ENCODE results near the gene ZNF862. TPM values are rescaled to one million over a fixed set of nuclear protein-coding genes. Genes with fewer than 3 reads are reported as not detected.

Gene ZNF862
- total and polyA plus RNA-seq, 7 donors: 0.92 to 23.8 (median 12.5) TPM

- H3K4me1 ChIP-seq: peaks cover 0 to 10% (median 4%) of the 10 kb centered on the region in 4 donors
- TF ChIP-seq POLR2AphosphoS5 (IDR thresholded peaks at IDR 0.05) (no peak), EP300 (IDR thresholded peaks at IDR 0.05) (no peak), POLR2A (IDR thresholded peaks at IDR 0.05) (no peak)
- TF ChIP-seq, protein P1, sequence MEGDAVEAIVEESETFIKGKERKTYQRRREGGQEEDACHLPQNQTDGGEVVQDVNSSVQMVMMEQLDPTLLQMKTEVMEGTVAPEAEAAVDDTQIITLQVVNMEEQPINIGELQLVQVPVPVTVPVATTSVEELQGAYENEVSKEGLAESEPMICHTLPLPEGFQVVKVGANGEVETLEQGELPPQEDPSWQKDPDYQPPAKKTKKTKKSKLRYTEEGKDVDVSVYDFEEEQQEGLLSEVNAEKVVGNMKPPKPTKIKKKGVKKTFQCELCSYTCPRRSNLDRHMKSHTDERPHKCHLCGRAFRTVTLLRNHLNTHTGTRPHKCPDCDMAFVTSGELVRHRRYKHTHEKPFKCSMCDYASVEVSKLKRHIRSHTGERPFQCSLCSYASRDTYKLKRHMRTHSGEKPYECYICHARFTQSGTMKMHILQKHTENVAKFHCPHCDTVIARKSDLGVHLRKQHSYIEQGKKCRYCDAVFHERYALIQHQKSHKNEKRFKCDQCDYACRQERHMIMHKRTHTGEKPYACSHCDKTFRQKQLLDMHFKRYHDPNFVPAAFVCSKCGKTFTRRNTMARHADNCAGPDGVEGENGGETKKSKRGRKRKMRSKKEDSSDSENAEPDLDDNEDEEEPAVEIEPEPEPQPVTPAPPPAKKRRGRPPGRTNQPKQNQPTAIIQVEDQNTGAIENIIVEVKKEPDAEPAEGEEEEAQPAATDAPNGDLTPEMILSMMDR (IDR thresholded peaks at IDR 0.05): no peak
- WGBS, 2 donors: 92 to 94% methylated on average over 21 of the region's 21 CpGs
These were observed 46.6 kb upstream of the ZNF862 start for GRCh38 chr7:149791411-149792219.

DNA sequence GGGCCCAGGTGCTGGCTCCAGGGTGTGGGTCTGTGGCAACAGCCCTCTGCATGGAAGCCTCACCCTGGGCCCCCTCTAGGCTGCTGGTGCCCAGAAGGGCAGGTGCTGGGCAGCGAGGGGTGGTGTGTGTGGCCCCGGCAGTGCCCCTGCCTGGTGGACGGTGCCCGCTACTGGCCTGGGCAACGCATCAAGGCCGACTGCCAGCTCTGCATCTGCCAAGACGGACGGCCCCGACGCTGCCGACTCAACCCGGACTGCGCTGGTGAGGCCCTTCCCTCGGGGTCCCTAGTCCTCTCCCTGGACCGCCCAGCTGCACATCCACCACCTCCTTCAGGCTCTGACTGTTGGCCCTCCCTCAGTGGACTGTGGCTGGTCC is 46.0 kb upstream of the ZNF862 start:
- H3K36me3 ChIP-seq: no peaks in the 10 kb centered on the region
- DNase-seq: no peak
- no peak overlapping the region for H3K4me3 ChIP-seq
- WGBS, 2 donors: 90 to 94% methylated on average over 15 of the region's 15 CpGs
- peaks cover 13 to 47% (median 23%) of the 10 kb centered on the region in 3 donors for H3K27me3 ChIP-seq
- H3K27ac ChIP-seq: no peak overlapping the region
- intact Hi-C loops (cut with DNase I): no loop called here
- H3K4me1 ChIP-seq: peaks cover 0 to 10% (median 4%) of the 10 kb centered on the region in 4 donors
- no peak for TF ChIP-seq EP300 (IDR thresholded peaks at IDR 0.05)
- TF ChIP-seq POLR2A (IDR thresholded peaks at IDR 0.05): no peak
- TF ChIP-seq, protein P1 (IDR thresholded peaks at IDR 0.05): no peak
- TF ChIP-seq POLR2AphosphoS5 (IDR thresholded peaks at IDR 0.05): no peak
- no peaks in the 10 kb centered on the region for H3K9me3 ChIP-seq

More at GRCh38 chr7:149791411-149792219, 46.6 kb upstream of the ZNF862 start:
- Histone ChIP-seq H3K9me3 (no peaks in the 10 kb centered on the region), H3K4me3 (no peak overlapping the region), H3K36me3 (no peaks in the 10 kb centered on the region), H3K27ac (no peak overlapping the region), H3K27me3 (peaks cover 13 to 47% (median 23%) of the 10 kb centered on the region in 3 donors)
- DNase-seq: no peak
- intact Hi-C loops (cut with DNase I): no loop called here

- Histone ChIP-seq H3K9me3 (no peaks in the 10 kb centered on the region), H3K27me3 (peaks cover 13 to 36% (median 23%) of the 10 kb centered on the region in 3 donors), H3K36me3 (no peaks in the 10 kb centered on the region), H3K4me1 (peaks cover 0 to 10% (median 4%) of the 10 kb centered on the region in 4 donors), H3K4me3 (no peak overlapping the region), H3K27ac (no peak overlapping the region)
- TF ChIP-seq, protein P1 (IDR thresholded peaks at IDR 0.05): no peak
- TF ChIP-seq POLR2A (IDR thresholded peaks at IDR 0.05) (no peak), EP300 (IDR thresholded peaks at IDR 0.05) (no peak), POLR2AphosphoS5 (IDR thresholded peaks at IDR 0.05) (no peak)
- WGBS, 2 donors: 65 to 88% methylated on average over 10 of the region's 10 CpGs
- intact Hi-C loops (cut with DNase I): no loop called here
- no peak for DNase-seq
These were observed 44.9 kb upstream of the ZNF862 start for GRCh38 chr7:149793261-149793660.

DNA sequence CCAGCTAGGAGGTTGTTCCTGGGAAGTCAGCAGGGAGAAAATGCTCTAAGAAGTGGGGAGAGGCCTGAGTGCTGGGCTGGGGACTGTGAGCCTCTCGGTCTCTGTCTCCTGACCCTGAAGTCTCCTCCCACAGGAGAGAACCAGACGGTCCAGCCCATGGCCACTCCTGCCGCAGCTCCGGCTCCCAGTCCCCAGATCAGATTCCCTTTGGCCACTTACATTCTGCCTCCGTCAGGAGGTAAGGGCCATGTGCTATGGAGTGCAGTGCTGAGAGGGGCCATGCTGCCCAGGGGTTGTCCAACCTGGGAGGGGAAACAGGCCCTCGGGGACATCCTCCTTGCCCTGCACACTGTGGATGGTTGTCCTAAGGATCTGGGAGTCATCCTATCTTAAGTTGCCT is 43.5 kb upstream of the ZNF862 start:
- H3K36me3 ChIP-seq: no peaks in the 10 kb centered on the region

More for the DNA sequence above, 43.5 kb upstream of the ZNF862 start:
- 21 to 63% methylated on average over 6 of the region's 6 CpGs for WGBS, 2 donors
- Histone ChIP-seq H3K4me1 (peaks cover 0 to 9% (median 4%) of the 10 kb centered on the region in 4 donors), H3K4me3 (no peak overlapping the region), H3K27me3 (peaks cover 12 to 22% (median 18%) of the 10 kb centered on the region in 3 donors), H3K9me3 (no peaks in the 10 kb centered on the region), H3K27ac (no peak overlapping the region)
- DNase-seq: no peak
- intact Hi-C loops (cut with DNase I): no loop called here
- TF ChIP-seq EP300 (IDR thresholded peaks at IDR 0.05) (no peak), POLR2AphosphoS5 (IDR thresholded peaks at IDR 0.05) (no peak), POLR2A (IDR thresholded peaks at IDR 0.05) (no peak)
- TF ChIP-seq, protein P1 (IDR thresholded peaks at IDR 0.05): no peak
